Measurements from ENCODE around the gene OBI1.

The OBI1 gene

DNA sequence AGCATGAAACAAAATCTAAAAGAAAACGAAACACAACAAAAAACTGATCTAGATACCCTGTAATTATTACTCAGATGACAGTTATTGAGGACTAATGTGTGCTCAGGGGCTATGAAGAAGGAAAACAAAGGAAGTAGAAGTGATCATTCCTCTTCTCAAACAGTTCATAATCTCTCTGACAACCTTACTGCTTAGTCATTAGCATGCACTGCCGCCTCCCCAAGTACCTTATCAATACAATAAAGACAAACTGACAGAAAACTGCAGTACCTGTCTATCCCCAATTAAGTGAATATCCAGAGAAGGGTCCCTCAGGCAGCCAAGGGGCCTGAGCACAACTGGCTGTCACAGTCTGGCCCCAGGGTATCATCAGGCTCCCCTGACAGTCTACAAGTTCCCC is 33.6 kb downstream of the OBI1 start:
- TF ChIP-seq POLR2A (IDR thresholded peaks at IDR 0.05; ENCODE audit: low read length): no peak
- no peak for TF ChIP-seq GATA1 (IDR thresholded peaks at IDR 0.05; ENCODE audit: low read depth, low read length)
- DNase-seq: peak; percentile 50 to 75

DNA sequence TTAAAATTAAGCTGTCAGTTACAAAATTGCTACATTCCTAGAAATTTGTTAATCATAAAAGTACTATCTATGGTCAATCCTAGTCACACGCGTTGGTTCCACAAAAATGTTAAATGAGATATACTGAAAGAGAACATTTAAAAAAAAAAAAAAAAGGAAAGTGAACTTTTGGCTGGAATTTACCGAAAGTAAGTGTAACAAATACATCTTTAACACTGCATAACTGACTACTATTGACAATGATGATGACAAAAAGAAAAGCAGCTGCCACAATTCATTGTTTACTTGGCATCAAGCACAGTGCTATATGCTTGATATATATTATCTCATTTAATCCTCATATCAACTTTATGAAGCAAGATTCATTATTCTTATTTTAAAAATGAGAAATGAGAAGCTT is 35.8 kb downstream of the OBI1 start:
- TF ChIP-seq GATA1 (IDR thresholded peaks at IDR 0.05; ENCODE audit: low read depth, low read length) (no peak), POLR2A (IDR thresholded peaks at IDR 0.05; ENCODE audit: low read length) (no peak)
- DNase-seq: no peak

DNA sequence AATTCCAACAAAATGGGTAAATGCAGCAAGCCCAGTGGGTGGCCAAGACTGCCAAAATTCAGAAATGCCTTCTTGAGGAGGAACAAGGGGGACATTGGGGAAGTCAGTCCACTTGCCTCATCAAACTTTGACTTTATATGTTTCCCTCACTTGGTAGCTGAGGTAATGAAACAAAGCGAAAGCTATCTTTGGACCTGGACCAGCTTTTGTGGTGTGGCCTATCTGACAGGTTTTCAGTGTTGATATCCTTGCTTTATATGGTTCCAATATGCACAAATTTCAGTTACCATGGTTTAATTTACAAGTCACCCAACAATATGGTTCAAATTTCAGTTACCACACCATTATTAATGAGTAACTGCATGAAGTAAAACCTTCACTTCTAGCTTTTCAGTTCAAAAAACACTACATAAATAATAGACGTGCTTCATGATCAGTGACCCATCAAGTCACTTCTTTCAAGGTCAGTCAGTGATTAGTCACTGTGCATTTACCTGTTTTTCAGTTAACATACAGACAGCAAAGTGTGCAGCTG is 38.0 kb downstream of the OBI1 start:
- TF ChIP-seq POLR2A (IDR thresholded peaks at IDR 0.05; ENCODE audit: low read length) (no peak), GATA1 (IDR thresholded peaks at IDR 0.05; ENCODE audit: low read depth, low read length) (no peak)
- DNase-seq: peak in 1 of 2 experiments; percentile 45

DNA sequence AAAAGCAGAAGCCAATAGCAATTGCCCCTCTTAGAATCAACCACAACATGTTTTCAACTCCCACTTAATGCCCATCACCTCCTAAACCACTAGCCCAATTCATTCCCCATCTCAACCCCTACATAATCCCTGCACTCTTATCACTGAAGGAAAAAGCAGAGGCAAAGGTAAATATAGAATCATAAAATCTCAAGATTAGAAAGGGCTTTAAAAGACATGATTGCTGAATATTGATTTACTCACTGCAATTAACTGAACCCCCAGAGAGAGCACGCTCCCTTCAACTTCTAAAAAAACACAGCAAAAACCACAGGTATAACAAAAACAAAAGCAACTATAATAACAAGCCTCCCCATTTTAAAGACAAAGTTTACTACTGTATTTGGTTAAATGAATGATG is 40.5 kb downstream of the OBI1 start:
- TF ChIP-seq GATA1 (IDR thresholded peaks at IDR 0.05; ENCODE audit: low read depth, low read length) (no peak), POLR2A (IDR thresholded peaks at IDR 0.05; ENCODE audit: low read length) (no peak)
- no peak for DNase-seq

DNA sequence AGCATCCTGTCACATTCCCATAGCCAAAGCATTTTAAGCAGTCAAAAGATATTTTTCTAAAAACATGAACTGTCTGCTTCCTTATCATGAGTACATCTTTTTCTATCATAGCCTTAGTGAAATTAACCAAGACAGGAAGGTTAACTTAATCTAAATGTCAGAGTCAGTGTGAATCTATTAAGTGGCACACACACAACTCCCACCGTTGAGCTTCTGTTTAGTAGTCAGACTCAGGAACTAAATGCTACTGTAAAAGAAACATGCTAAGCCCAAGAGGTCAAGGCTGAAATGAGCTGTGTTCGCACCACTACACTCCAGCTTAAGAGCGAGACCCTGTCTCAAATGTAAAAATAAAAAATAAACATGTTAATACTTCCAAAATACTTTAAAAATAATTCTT is 47.9 kb downstream of the OBI1 start:
- TF ChIP-seq POLR2A (IDR thresholded peaks at IDR 0.05; ENCODE audit: low read length): no peak
- TF ChIP-seq GATA1 (IDR thresholded peaks at IDR 0.05; ENCODE audit: low read depth, low read length): no peak
- DNase-seq: no peak

DNA sequence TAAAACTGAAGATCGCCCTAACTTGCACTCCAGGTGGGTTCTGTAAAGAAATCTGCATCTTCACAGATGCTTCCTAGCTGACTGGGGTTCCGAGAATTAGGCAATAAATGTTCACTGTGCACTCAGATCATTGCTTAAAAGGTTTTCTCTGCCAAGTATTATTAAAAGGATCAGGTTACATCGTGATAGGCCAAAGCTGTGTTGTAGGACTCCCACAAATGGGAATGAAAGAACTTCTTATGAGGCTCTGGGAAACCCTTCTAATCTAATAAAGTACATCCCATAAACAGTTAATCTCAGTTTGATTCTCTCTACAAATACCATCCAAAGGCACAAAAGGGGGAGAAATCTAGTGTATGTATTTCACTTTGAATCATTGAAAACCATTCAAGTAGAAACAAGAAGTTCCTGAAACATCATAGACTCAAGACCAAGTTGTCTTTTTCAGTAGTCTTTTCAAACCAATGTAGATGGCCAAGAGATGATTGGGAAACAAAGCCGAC is 48.5 kb downstream of the OBI1 start:
- TF ChIP-seq POLR2A (IDR thresholded peaks at IDR 0.05; ENCODE audit: low read length) (no peak), GATA1 (IDR thresholded peaks at IDR 0.05; ENCODE audit: low read depth, low read length) (no peak)
- peak in 1 of 2 experiments; percentile 9 for DNase-seq

DNA sequence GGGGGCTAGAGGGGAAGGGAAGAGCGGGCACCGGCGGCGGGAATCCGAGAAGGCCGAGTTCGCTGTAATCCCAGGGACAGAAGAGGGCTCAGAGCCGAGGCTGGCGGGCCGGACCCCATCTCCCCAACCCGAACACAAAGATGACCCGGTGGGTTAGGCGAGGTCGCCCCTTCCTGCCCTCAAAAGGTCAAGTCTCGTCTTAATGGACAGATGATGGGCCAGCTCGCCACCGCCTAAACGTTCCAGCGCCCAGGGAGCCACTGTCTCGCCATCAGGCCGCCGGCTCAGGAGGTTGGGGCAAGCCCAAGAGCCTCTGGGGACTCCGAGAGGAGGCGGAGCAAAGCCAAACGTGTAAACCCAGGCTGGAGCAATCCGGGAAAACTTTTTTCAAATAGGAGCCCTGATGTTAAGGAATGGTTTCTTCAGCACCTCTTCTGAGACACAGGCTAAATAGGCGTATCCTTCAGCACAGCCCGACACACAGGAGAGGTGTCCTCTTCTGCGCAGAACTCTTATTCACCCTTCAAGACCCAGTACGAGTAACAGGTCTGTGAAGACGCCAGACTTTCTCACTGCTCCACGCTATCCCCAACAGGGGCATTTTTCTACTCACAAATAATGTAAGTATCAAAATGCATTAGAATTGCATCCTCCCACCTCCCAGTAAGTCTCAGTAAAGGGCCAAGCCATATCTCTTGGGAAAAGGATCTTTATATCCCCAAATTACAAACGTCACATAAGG is 49.3 kb downstream of the OBI1 start:
- TF ChIP-seq POLR2A (IDR thresholded peaks at IDR 0.05; ENCODE audit: low read length) (no peak), GATA1 (IDR thresholded peaks at IDR 0.05; ENCODE audit: low read depth, low read length) (no peak)
- peak; percentile 17 to 33 for DNase-seq

DNA sequence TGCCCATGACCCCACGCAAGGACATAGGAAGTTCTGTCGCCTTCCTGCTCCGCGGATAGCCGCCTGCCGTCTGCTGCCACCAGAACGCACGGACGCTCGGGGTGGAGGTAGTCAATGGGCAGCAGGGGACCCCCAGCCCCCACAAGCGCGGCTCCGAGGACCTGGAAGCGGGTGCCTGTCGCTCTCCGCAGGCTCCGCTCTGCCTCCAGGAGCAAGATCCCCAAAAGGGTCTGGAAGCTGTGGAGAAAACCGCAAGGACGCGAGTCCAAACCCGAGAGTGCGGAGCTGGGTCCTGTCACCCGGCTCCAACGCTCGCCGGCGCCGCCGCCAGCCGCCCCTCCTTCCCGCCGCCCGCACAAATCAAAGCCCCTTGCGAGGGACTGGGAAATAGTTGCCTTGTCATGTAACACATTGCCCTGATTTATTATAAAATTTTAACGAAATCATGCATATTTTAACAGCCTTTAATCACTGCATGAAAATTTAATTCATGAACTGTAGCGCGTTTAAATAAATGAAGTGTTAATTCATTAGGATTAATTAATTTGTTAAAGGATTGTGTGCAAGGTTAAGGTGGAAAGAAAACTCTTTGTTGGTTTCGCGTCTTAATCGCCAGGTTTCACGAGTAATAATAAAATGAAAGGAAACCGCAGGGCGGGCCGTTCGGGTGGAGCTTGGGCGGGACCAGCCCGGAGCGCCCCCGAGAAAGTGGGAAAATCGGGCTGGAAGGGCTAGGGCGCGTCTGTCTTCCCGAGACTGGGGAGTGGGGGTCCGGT is 50.1 kb downstream of the OBI1 start:
- TF ChIP-seq GATA1 (IDR thresholded peaks at IDR 0.05; ENCODE audit: low read depth, low read length) (no peak), POLR2A (IDR thresholded peaks at IDR 0.05; ENCODE audit: low read length) (no peak)
- DNase-seq: peak; percentile 11 to 28

DNA sequence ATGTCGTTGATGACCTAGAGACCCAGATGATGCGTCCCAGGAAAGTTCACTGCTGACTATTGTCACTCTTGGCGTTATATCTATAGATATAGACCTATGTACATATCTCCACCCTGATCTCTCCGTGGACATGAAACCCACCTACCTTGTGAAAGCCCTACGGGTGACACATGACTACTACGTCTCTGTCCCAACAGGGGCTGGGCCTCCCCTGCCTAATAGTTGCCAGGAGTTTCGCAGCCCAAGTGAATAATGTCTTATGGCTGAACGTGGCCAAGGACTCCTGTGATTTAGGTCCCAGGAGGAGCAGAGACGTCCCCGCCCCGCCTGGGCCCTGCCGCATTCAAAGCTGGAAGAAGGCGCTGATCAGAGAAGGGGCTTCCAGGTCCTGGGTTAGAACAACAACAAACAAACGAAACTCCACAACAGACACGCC is 50.7 kb downstream of the OBI1 start:
- DNase-seq: peak; percentile 12 to 28
- no peak for TF ChIP-seq POLR2A (IDR thresholded peaks at IDR 0.05; ENCODE audit: low read length)

DNA sequence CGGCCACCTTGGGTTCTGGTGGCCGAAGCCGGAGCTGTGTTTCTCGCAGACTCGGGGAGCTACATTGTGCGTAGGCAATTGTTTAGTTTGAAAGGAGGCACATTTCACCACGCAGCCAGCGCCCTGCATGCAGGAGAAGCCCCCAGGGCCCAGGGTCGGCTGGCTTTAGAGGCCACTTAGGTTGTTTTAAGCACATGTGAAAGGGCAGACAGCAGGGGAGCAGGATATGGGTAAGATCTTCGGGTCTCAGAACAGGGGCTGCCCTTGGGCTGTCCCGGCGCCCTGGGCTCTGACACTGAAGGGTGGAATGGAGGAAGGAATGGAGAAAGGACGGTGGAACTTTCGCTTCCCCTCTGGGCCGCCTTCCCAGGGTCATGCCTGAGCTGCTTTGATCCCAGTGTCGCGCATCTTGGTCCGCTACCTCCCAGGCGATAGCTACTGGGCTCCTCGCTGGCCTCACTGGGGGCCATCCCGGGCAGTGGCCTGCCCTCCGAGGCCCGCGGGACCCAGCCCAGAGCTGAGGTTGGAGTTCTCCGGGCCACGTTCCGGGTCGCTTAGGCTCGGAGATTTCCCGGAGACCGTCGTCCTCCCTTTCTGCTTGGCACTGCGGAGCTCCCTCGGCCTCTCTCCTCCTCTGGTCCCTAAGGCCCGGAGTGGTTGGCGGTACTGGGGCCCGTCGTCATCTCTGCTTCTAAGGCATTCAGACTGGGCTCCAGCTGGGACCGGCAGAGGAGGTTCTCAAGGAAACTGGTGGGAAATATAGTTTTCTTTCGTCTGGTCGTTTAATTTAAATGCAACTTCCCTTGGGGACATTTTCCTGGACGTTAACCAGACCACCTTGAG is 51.3 kb downstream of the OBI1 start:
- TF ChIP-seq POLR2A (IDR thresholded peaks at IDR 0.05; ENCODE audit: low read length): no peak
- TF ChIP-seq GATA1 (IDR thresholded peaks at IDR 0.05; ENCODE audit: low read depth, low read length): no peak
- DNase-seq: peak in 1 of 2 experiments; percentile 15

DNA sequence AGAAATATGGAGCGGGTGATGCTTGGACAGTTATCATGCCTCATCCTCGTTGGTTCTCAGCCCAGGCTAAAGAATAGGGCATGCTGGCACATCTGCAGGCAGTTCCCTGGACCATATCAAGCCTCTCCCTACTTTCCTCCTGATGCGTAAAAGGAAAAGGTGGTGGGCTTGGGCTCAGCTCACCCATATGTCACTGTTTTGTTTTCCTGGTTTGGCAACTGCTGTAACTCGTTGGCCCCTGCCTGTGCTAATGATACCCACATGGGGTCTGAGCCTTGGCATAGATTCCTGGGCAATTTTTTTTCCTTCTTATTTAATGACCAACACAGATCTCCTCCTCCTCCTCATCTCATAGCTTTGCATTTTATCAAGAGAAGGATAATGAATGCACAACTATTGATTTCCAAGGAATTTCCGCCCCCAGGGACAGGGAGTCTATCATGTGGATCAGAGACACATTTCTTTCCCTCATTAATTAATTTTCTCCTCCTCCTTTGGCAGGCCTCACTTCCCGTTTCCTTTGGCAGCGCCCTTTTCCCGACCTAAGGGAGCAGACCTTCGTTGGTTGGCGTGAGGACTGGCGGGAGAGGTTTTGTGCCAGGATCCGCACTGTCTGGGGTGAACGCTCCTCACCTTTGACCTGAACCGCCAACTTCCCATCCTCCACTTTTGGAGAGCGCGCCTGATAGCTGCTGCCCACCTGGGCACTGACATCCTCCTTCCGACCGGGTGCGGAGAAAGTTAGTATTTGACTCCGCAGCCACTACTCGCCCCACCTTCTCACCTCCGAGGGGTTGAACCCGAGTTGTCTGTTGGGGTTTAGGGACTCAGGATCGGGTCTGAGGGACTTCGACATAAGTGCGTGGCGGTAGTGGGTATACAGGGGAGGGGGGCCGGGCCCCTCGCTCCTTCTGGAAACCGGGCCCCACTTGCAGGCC is 52.2 kb downstream of the OBI1 start:
- TF ChIP-seq GATA1 (IDR thresholded peaks at IDR 0.05; ENCODE audit: low read depth, low read length) (no peak), POLR2A (IDR thresholded peaks at IDR 0.05; ENCODE audit: low read length) (no peak)
- peak in 1 of 2 experiments; percentile 15 for DNase-seq

DNA sequence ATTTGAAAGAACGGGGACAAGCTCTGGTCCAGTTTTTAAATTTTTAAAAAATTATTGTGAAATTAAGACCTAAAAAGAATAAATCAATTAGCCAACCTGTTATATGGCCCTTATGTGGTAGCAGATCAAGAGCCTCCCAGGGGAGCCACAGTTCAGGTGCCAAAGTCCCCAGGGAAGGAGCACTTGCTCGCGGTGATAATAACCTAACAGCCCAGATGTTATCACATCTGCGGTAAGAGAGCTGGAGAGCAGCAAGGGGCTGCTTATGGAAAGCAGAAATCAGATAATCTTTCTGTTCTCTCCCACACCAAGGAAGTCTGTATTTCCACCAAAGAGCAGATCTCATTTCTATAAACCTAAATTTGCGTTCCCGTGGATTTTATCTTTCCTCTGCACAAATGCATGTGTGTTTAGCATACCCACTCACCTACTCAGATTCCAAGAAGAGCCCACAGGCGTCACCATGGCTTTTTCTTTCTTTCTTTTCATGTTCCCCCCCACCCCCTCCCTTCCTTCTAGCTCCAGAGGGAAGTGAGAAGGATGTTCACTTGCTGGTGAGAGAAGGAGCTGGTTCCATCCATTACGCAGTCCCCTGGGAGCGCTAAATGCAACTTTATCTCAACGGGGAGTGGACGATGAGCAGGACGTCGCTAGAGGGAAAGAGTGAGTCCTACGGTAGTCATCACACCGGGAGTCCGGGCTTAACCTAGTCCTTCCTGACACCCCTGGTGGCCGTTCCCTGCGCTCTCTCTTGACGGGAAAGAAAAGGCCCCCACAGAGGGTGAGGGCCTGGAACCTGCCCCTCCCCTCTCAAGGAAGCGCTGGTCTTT is 54.0 kb downstream of the OBI1 start:
- TF ChIP-seq POLR2A (IDR thresholded peaks at IDR 0.05; ENCODE audit: low read length) (no peak), GATA1 (IDR thresholded peaks at IDR 0.05; ENCODE audit: low read depth, low read length) (no peak)
- DNase-seq: peak; percentile 16 to 17

Measured in erythroblast (primary cell).